ENCODE results near the gene TOP1.

DNA sequence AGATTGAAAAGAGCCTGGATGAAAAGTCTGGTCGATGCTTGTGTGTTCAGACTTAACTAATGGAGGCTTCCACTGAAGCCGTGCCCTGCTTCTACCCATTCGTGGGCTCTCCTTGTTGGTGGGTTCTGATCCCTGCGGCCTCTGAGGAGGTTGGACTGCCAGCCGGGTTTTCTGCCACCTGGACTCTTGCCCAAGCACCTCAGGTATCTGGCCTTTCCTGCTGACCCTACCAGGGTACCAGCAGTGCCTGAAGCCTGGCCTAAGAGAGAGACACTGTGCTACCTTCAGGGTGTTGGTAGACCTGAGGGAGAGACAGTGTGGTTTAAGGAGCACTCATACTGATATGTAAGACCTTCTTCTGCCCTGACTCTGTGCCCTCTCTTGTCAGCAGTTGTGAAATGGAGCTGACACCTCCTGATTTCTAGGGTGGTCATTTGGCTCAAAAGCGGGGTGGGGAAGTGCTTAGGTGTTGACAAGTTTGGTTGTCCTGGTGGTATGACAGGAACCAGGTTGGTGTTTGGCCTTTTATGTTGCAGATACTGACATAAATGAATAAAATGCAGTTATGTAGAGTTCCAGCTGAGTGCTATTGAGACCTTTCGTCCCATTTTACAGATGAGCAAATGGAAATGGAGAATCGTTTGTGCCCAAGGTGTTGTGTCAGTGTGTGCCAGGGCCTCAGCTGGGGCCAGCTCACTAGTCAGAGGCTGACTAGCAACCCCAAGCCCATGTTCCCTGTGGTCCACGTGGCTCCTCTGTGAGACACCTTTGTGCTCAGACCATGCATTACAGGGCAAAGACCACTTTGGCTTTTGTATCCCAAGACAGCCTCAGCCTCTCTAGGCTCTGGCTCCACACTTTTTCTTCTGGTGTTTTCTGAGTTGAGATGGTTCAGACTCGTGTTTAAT, 111.9 kb downstream of the TOP1 start:
- TF ChIP-seq CTCF (conservative IDR thresholded peaks at IDR 0.05; ENCODE audit: low read depth, low read length): no peak
- TF ChIP-seq EZH2 (IDR thresholded peaks at IDR 0.05; ENCODE audit: borderline replicate concordance, low read depth, low read length, poor library complexity, severe bottlenecking): no peak
